GM18502 (cell line): ENCODE results near the gene PARD3B.
A peak's percentile ranks its signal among the peaks of the same experiment; 100 is the strongest.

Source experiments
- ATAC-seq: cut with Tn5 transposase; IDR thresholded peaks from one replicate; pipeline ENCODE4 v1.9.1; 2021; ENCODE audit warnings: mild to moderate bottlenecking; ENCODE audit not compliant: unreplicated experiment, poor library complexity

The PARD3B gene

GRCh38 chr2:204544961-204545860 is at the start of gene PARD3B:
TSS of gene PARD3B (plus strand) at chr2:204545475. CDS start at chr2:204546000, 525 bp downstream.
- peak; percentile 84 for ATAC-seq

DNA sequence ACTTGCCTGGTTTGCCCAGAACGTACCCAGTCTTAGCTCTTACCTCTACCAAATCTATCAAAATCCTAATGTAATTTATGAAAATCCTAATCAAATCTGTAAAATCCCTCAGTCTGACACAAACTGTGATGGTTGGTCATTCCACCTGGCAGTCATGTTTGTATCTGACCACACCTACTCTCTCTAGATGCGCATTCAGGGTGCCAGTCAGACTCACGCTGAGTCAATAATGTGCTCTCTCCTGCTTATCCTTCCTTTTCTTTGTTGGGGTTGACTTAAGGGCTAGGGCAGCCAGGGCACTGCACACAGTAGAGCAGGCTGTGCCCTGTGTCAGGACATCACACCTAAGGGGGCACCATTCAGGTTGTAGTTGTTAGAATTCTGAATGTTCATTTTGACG is 48.5 kb upstream of the PARD3B start:
- no peak for ATAC-seq

DNA sequence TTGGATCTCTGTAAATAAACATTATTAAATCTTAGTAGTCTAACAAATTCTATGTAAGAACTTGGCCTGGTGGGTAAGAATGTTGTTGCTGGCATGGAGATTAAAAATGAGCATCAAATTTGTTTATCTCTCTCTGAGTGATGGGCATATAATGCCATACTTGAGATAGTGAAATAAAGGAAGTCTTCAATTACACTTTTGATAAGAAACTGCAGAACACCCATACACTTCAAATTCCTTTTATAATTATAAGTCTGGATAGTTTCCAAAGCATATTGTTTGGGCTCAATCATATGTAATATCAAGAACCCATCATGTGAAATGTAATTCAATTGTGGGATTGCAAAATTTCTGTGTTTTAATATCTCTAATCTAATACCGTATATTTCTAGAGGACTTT is 47.4 kb upstream of the PARD3B start:
- ATAC-seq = no peak

GRCh38 chr2:204498291-204498690 is 47.0 kb upstream of the PARD3B start:
- ATAC-seq = no peak

GRCh38 chr2:204503869-204504268 is 41.4 kb upstream of the PARD3B start:
- no peak for ATAC-seq

GRCh38 chr2:204504594-204504993 is 40.7 kb upstream of the PARD3B start:
- no peak for ATAC-seq

- ATAC-seq = no peak
These were observed 39.8 kb upstream of the PARD3B start for GRCh38 chr2:204505488-204505887.

DNA sequence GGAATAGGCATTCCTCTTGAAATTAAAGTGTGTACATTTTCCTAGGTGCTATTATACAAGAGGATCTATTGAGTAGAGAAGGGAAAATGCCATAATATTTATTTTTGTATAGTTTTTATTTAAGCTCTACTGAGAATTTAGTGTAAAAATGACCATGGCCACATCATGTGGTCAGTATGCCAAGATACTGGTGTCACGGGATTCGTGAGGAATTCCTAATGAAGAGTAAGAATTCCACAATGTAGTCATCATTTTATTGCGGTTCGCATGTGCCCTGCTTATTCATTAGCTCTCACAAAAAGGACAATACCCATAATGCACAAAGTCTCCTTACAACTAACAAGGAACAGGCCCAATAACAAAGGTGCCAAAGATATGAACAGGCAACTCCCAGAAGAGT is 39.3 kb upstream of the PARD3B start:
- no peak for ATAC-seq

DNA sequence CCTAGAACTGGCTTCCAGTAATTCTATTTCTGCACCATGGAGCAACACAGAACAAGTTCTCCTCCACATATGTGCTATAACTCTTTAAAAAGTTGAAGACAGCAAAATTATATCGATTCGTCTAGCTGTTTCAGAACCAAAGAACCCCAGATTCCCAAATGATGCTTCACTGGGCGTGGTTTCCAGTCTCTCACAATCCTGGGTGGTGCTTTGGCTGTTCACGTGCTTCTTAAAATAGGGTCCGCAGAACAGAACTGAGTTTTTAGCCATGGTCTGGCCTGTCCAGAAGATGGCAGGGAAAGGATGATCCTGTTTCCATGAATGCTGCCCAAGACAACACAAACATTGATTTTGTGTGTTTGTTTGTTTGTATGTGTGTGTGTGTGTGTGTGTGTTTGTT is 37.6 kb upstream of the PARD3B start:
- no peak for ATAC-seq

GRCh38 chr2:204510709-204511420 is 34.4 kb upstream of the PARD3B start:
- no peak for ATAC-seq

DNA sequence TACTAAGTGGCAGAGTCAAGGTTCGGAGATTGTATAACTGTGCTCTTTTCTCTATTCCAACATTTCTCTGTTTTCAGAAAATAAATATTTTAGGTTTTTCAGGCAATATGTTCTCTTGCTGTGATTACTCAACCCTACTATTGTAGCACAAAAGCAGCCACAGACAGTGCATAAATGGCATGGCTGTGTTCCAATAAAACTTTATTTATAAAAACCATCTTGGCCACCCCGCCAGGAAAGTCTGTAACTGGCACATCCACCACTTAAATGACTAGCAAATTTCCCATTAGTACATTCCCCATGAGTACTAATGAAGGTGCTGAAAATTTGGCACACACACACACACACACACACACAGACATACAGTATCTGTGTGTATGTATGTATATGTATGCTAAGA is 30.8 kb upstream of the PARD3B start:
- ATAC-seq = no peak

DNA sequence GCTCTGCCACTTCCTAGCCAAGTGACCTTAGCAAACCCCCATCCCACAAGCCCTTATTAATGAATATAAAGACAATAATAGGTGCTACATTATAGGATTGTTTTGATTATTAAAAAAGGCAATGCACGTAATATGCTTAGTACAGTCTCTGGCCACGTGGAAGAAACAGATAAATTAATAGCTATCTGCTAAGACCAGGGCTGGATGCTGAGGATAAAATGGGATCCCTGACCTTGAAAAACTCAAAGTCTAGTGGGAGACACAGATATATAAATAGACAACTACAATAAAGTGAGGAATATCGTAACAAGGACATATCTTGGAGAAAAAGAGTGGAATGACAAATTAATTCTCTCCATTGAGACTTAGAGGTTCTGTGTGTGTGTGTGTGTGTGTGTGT is 29.9 kb upstream of the PARD3B start:
- ATAC-seq = no peak

- no peak for ATAC-seq
These were observed 28.1 kb upstream of the PARD3B start for GRCh38 chr2:204517154-204517553.

DNA sequence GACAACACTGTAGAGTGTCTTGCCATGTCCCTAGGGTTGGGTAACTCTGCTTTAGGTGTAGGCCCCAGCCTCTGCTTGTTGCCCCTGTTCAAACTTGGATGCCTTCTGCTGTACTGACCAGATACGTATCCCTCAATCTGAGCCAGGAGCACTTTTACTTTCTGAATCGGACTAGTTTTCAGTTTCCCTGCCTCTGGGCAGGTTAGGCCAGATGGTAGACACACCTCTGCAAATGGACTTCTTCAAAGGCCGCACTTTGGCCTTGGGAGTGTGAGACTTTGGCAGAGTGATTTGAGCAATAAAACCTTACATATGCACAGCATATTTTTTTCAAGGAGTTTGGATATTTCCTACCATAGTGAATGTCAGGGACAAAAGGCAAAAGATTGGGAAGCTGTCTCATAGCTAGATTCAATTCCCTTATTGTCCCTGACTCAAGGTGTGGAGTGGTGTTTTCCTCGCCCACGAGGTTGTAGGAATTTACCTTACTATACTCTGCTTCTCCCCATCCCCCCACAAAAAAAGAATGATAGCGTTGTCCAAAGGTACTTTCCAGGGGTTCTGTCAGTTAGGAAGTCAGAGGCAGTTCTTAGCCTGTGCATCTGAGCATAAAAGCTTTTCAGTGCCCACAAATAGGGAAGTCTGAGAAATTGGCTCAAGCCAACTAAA is 15.3 kb upstream of the PARD3B start:
- no peak for ATAC-seq

DNA sequence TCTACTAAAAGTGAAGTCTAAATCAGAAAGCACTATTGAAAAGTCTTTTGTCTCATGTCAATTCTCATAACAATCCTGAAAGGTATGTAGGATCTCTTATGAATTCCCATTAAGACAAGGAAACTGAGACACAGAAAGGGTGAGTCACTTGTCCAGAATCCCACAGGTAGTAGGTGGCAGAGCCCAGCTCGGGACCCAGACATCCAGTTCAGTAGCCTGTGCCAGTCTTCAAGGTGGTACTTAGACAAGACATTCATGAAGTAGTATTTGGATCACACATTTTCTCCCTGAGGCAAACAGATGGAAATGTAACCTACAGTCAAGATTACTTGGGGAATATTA is 14.8 kb upstream of the PARD3B start:
- ATAC-seq = no peak

- no peak for ATAC-seq
These were observed 11.5 kb upstream of the PARD3B start for GRCh38 chr2:204533629-204534370.

GRCh38 chr2:204535356-204535755 is 9.9 kb upstream of the PARD3B start:
- ATAC-seq = no peak

- no peak for ATAC-seq
These were observed 9.5 kb upstream of the PARD3B start for GRCh38 chr2:204535764-204536163.

GRCh38 chr2:204538182-204539018 is 6.9 kb upstream of the PARD3B start:
- ATAC-seq = no peak

DNA sequence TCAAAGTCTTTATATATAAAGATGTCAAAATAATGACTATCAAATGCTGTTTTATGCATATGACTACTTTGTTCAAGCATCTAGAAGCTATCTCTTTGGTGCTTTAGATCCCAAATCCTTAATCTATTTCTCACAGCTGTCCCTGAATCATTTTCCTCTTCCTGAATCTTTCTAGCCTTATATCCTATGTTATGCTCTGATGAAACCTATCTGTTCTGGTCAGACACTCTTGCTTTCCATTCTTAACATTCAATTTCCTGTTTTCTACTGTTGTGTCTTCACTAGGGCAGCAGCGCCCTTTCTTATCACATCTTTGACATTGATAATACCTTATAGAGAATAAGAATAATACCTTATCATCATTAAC is 6.3 kb upstream of the PARD3B start:
- ATAC-seq = no peak
